ENCODE results near the gene B4GALT5.

- TF ChIP-seq, protein P1, sequence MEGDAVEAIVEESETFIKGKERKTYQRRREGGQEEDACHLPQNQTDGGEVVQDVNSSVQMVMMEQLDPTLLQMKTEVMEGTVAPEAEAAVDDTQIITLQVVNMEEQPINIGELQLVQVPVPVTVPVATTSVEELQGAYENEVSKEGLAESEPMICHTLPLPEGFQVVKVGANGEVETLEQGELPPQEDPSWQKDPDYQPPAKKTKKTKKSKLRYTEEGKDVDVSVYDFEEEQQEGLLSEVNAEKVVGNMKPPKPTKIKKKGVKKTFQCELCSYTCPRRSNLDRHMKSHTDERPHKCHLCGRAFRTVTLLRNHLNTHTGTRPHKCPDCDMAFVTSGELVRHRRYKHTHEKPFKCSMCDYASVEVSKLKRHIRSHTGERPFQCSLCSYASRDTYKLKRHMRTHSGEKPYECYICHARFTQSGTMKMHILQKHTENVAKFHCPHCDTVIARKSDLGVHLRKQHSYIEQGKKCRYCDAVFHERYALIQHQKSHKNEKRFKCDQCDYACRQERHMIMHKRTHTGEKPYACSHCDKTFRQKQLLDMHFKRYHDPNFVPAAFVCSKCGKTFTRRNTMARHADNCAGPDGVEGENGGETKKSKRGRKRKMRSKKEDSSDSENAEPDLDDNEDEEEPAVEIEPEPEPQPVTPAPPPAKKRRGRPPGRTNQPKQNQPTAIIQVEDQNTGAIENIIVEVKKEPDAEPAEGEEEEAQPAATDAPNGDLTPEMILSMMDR (IDR thresholded peaks at IDR 0.05 in 8 of 11, conservative IDR thresholded peaks at IDR 0.05 in 3 of 11) = no peak
- TF ChIP-seq POLR2AphosphoS5 (IDR thresholded peaks at IDR 0.05) = no peak
- no peak for TF ChIP-seq POLR2A (IDR thresholded peaks at IDR 0.05)
Observed at GRCh38 chr20:49674383-49675352, 39.0 kb downstream of the B4GALT5 start.

Data from spleen (tissue), 7 donors.